Upper lobe of right lung (tissue), 1 donor: ENCODE measurements around the gene DDX55. TPM values are rescaled to one million over a fixed set of nuclear protein-coding genes. Genes with fewer than 3 reads are reported as not detected.

ENCODE experiments used
- ATAC-seq: fragments of 200-7000 bp; cut with Tn5 transposase; one replicate; pipeline ENCODE4 v1.9.1; 2020; ENCODE audit warnings: mild to moderate bottlenecking, moderate library complexity
- DNase-seq: peaks from one replicate; pipeline ENCODE4 v3.0.0-alpha.2; 2020
- H3K27ac ChIP-seq: fragments of 200-600 bp; one replicate; pipeline ENCODE4 v1.8.0; 2022
- H3K27me3 ChIP-seq: fragments of 200-600 bp; one replicate; pipeline ENCODE4 v1.8.0; 2022; ENCODE audit warnings: mild to moderate bottlenecking
- H3K36me3 ChIP-seq: fragments of 200-600 bp; one replicate; pipeline ENCODE4 v1.8.0; 2022
- H3K4me1 ChIP-seq: fragments of 200-600 bp; one replicate; pipeline ENCODE4 v1.8.0; 2022
- H3K4me3 ChIP-seq: fragments of 200-600 bp; one replicate; pipeline ENCODE4 v1.8.0; 2022; ENCODE audit warnings: mild to moderate bottlenecking
- H3K9me3 ChIP-seq: fragments of 200-600 bp; one replicate; pipeline ENCODE4 v1.8.0; 2022
- CTCF ChIP-seq: fragments of 200-600 bp; IDR thresholded peaks from one replicate; pipeline ENCODE4 v1.8.0; 2022; ENCODE audit warnings: antibody characterized with exemption
- intact Hi-C: fragments of 100-400 bp; cut with DNase I; formaldehyde crosslinking; loops from one replicate; pipeline ENCODE4 v1.11.0; 2022
- total RNA-seq: library from RNA; stranded (reverse); fragmentation: NEBNext Ultra II Directional; extraction: Animal tissue kit (Norgen Biotek cat#: 25700); gene quantifications from one replicate; pipeline ENCODE4 v1.2.1, GENCODE V29; 2021
- donor health status: DM: no; HTN: yes; CAD: no; lungs with severe emphysema.

The DDX55 gene
- total RNA-seq, 1 donor from 2014 or later: 20.2 TPM

- no peak for TF ChIP-seq CTCF
- Histone ChIP-seq H3K27ac (no peak overlapping the region), H3K9me3 (no peaks in the 10 kb centered on the region), H3K4me1 (peaks cover 3% of the 10 kb centered on the region), H3K4me3 (no peak overlapping the region), H3K36me3 (peaks cover 94% of the 10 kb centered on the region), H3K27me3 (no peaks in the 10 kb centered on the region)
- intact Hi-C loops: no loop called here
- DNase-seq: no peak
- no peak for ATAC-seq
Observed at GRCh38 chr12:123614531-123614930, 12.6 kb downstream of the DDX55 start.

- DNase-seq (no peak), ATAC-seq (no peak)
- no peaks in the 10 kb centered on the region for H3K27me3 ChIP-seq
- H3K9me3 ChIP-seq: no peaks in the 10 kb centered on the region
- H3K27ac ChIP-seq: no peak overlapping the region
- H3K4me3 ChIP-seq: no peak overlapping the region
- H3K36me3 ChIP-seq: peaks cover 95% of the 10 kb centered on the region
- intact Hi-C loops: no loop called here
- TF ChIP-seq CTCF: no peak
- peaks cover 3% of the 10 kb centered on the region for H3K4me1 ChIP-seq
Observed at GRCh38 chr12:123617144-123617543, 15.2 kb downstream of the DDX55 start.

GRCh38 chr12:123617580-123617979, 15.7 kb downstream of the DDX55 start:
- intact Hi-C loops: no loop called here
- H3K4me1 ChIP-seq: peaks cover 3% of the 10 kb centered on the region
- H3K4me3 ChIP-seq: no peak overlapping the region
- TF ChIP-seq CTCF: no peak
- no peaks in the 10 kb centered on the region for H3K27me3 ChIP-seq
- H3K36me3 ChIP-seq: peaks cover 95% of the 10 kb centered on the region
- no peak for ATAC-seq
- no peak overlapping the region for H3K27ac ChIP-seq
- H3K9me3 ChIP-seq: no peaks in the 10 kb centered on the region
- DNase-seq: peak; percentile 33

- H3K4me3 ChIP-seq: no peak overlapping the region
- H3K9me3 ChIP-seq: no peaks in the 10 kb centered on the region
- H3K27me3 ChIP-seq: no peaks in the 10 kb centered on the region
- DNase-seq (no peak), ATAC-seq (no peak)
- H3K4me1 ChIP-seq: no peaks in the 10 kb centered on the region
- intact Hi-C loops: no loop called here
- H3K36me3 ChIP-seq: peaks cover 95% of the 10 kb centered on the region
- no peak for TF ChIP-seq CTCF
- H3K27ac ChIP-seq: no peak overlapping the region
Observed at GRCh38 chr12:123621101-123621500, 19.2 kb downstream of the DDX55 start.

GRCh38 chr12:123621619-123622530, 20.0 kb downstream of the DDX55 start:
- Histone ChIP-seq H3K27ac (no peak overlapping the region), H3K36me3 (peaks cover 95% of the 10 kb centered on the region), H3K4me1 (no peaks in the 10 kb centered on the region), H3K9me3 (no peaks in the 10 kb centered on the region), H3K27me3 (no peaks in the 10 kb centered on the region), H3K4me3 (no peak overlapping the region)
- no peak for ATAC-seq
- no peak for DNase-seq
- TF ChIP-seq CTCF: no peak
- intact Hi-C loops: no loop called here
